ENCODE results near the gene SPDEF.

The SPDEF gene

GRCh38 chr6:34525431-34526175, 30.5 kb downstream of the SPDEF start:
- Histone ChIP-seq H2AFZ (ENCODE audit: insufficient read depth, low read length, poor library complexity) (no peak overlapping the region), H3K4me3 (ENCODE audit: low read depth, low read length) (no peak overlapping the region)
- no CpG with 5 or more reads among the region's 13 CpGs for WGBS (ENCODE audit: extremely low coverage, insufficient coverage, insufficient read length)

GRCh38 chr6:34524971-34525370, 31.2 kb downstream of the SPDEF start:
- H3K79me2 ChIP-seq (ENCODE audit: control insufficient read depth, insufficient read depth, low read length, poor library complexity) = no peaks in the 10 kb centered on the region
- no peak overlapping the region for H2AK5ac ChIP-seq (ENCODE audit: low read length)
- H3K4me1 ChIP-seq (ENCODE audit: control insufficient read depth in 1 of 2, insufficient read depth in 2 of 2, low read length in 2 of 2) = peaks cover 0 to 4% of the 10 kb centered on the region in 2 experiments
- H2AFZ ChIP-seq (ENCODE audit: insufficient read depth, low read length, poor library complexity) = no peak overlapping the region
- no peak for DNase-seq
- WGBS (ENCODE audit: extremely low coverage, insufficient coverage, insufficient read length) = no CpG with 5 or more reads among the region's 5 CpGs
- no peak overlapping the region for H3K18ac ChIP-seq (ENCODE audit: low read length)
- H3K27me3 ChIP-seq (ENCODE audit: insufficient read depth, low read length) = no peaks in the 10 kb centered on the region
- H3K27ac ChIP-seq (ENCODE audit: low read depth, low read length) = no peak overlapping the region
- H3K9ac ChIP-seq (ENCODE audit: low read length) = no peak overlapping the region
- no peak overlapping the region for H3K4ac ChIP-seq (ENCODE audit: low read depth, low read length)
- H3K23ac ChIP-seq (ENCODE audit: low read length) = no peak overlapping the region
- H3K36me3 ChIP-seq (ENCODE audit: control insufficient read depth in 1 of 2, insufficient read depth in 2 of 2, low read length in 2 of 2) = no peaks in the 10 kb centered on the region
- H3K14ac ChIP-seq (ENCODE audit: low read length) = no peak overlapping the region
- no peak overlapping the region for H4K8ac ChIP-seq (ENCODE audit: low read depth, low read length)
- H3K9me3 ChIP-seq (ENCODE audit: insufficient read depth, low read depth, low read length) = peaks cover 4% of the 10 kb centered on the region
- no peak overlapping the region for H2BK120ac ChIP-seq (ENCODE audit: insufficient read depth, low read length, poor library complexity)
- H3K79me1 ChIP-seq (ENCODE audit: low read length) = no peaks in the 10 kb centered on the region
- no peak overlapping the region for H2BK5ac ChIP-seq (ENCODE audit: low read depth, low read length, poor library complexity)
- H4K12ac ChIP-seq (ENCODE audit: low read depth, low read length) = no peak overlapping the region
- no peak overlapping the region for H2BK12ac ChIP-seq (ENCODE audit: low read length)
- H4K91ac ChIP-seq (ENCODE audit: low read depth, low read length) = no peak overlapping the region
- H3K4me3 ChIP-seq (ENCODE audit: low read depth, low read length) = no peak overlapping the region
- no peak overlapping the region for H3K4me2 ChIP-seq (ENCODE audit: low read length)

More at GRCh38 chr6:34525431-34526175, 30.5 kb downstream of the SPDEF start:
- Histone ChIP-seq H2AK5ac (ENCODE audit: low read length) (no peak overlapping the region), H3K36me3 (ENCODE audit: control insufficient read depth in 1 of 2, insufficient read depth in 2 of 2, low read length in 2 of 2) (no peaks in the 10 kb centered on the region), H2BK120ac (ENCODE audit: insufficient read depth, low read length, poor library complexity) (no peak overlapping the region), H3K14ac (ENCODE audit: low read length) (no peak overlapping the region), H3K9me3 (ENCODE audit: insufficient read depth, low read depth, low read length) (peaks cover 4% of the 10 kb centered on the region), H3K27ac (ENCODE audit: low read depth, low read length) (no peak overlapping the region), H4K12ac (ENCODE audit: low read depth, low read length) (no peak overlapping the region), H3K27me3 (ENCODE audit: insufficient read depth, low read length) (no peaks in the 10 kb centered on the region), H3K18ac (ENCODE audit: low read length) (no peak overlapping the region), H3K4ac (ENCODE audit: low read depth, low read length) (no peak overlapping the region), H3K79me1 (ENCODE audit: low read length) (no peaks in the 10 kb centered on the region), H3K79me2 (ENCODE audit: control insufficient read depth, insufficient read depth, low read length, poor library complexity) (no peaks in the 10 kb centered on the region), H3K4me1 (ENCODE audit: control insufficient read depth in 1 of 2, insufficient read depth in 2 of 2, low read length in 2 of 2) (peaks cover 0 to 4% of the 10 kb centered on the region in 2 experiments), H3K23ac (ENCODE audit: low read length) (no peak overlapping the region), H3K4me2 (ENCODE audit: low read length) (no peak overlapping the region), H4K8ac (ENCODE audit: low read depth, low read length) (no peak overlapping the region), H4K91ac (ENCODE audit: low read depth, low read length) (no peak overlapping the region), H2BK5ac (ENCODE audit: low read depth, low read length, poor library complexity) (no peak overlapping the region), H2BK12ac (ENCODE audit: low read length) (no peak overlapping the region), H3K9ac (ENCODE audit: low read length) (no peak overlapping the region)
- DNase-seq = no peak

- H3K36me3 ChIP-seq (ENCODE audit: control insufficient read depth in 1 of 2, insufficient read depth in 2 of 2, low read length in 2 of 2) = no peaks in the 10 kb centered on the region
- no peaks in the 10 kb centered on the region for H3K79me2 ChIP-seq (ENCODE audit: control insufficient read depth, insufficient read depth, low read length, poor library complexity)
- H2AK5ac ChIP-seq (ENCODE audit: low read length) = no peak overlapping the region
- no peak for DNase-seq
- no peak overlapping the region for H4K91ac ChIP-seq (ENCODE audit: low read depth, low read length)
- H2BK12ac ChIP-seq (ENCODE audit: low read length) = no peak overlapping the region
- no peak overlapping the region for H3K4ac ChIP-seq (ENCODE audit: low read depth, low read length)
- no peaks in the 10 kb centered on the region for H3K27me3 ChIP-seq (ENCODE audit: insufficient read depth, low read length)
- WGBS (ENCODE audit: extremely low coverage, insufficient coverage, insufficient read length) = no CpG with 5 or more reads among the region's 5 CpGs
- H3K4me3 ChIP-seq (ENCODE audit: low read depth, low read length) = no peak overlapping the region
- no peak overlapping the region for H4K12ac ChIP-seq (ENCODE audit: low read depth, low read length)
- no peak overlapping the region for H3K9ac ChIP-seq (ENCODE audit: low read length)
- no peak overlapping the region for H3K23ac ChIP-seq (ENCODE audit: low read length)
- no peak overlapping the region for H3K14ac ChIP-seq (ENCODE audit: low read length)
- no peak overlapping the region for H4K8ac ChIP-seq (ENCODE audit: low read depth, low read length)
- no peak overlapping the region for H2BK120ac ChIP-seq (ENCODE audit: insufficient read depth, low read length, poor library complexity)
- no peak overlapping the region for H3K27ac ChIP-seq (ENCODE audit: low read depth, low read length)
- no peaks in the 10 kb centered on the region for H3K79me1 ChIP-seq (ENCODE audit: low read length)
- H2AFZ ChIP-seq (ENCODE audit: insufficient read depth, low read length, poor library complexity) = no peak overlapping the region
- H3K4me2 ChIP-seq (ENCODE audit: low read length) = no peak overlapping the region
- H3K18ac ChIP-seq (ENCODE audit: low read length) = no peak overlapping the region
- H3K4me1 ChIP-seq (ENCODE audit: control insufficient read depth in 1 of 2, insufficient read depth in 2 of 2, low read length in 2 of 2) = peaks cover 0 to 4% of the 10 kb centered on the region in 2 experiments
- H2BK5ac ChIP-seq (ENCODE audit: low read depth, low read length, poor library complexity) = no peak overlapping the region
- peaks cover 4% of the 10 kb centered on the region for H3K9me3 ChIP-seq (ENCODE audit: insufficient read depth, low read depth, low read length)
Measured at GRCh38 chr6:34524499-34524898, 31.6 kb downstream of the SPDEF start.

DNA sequence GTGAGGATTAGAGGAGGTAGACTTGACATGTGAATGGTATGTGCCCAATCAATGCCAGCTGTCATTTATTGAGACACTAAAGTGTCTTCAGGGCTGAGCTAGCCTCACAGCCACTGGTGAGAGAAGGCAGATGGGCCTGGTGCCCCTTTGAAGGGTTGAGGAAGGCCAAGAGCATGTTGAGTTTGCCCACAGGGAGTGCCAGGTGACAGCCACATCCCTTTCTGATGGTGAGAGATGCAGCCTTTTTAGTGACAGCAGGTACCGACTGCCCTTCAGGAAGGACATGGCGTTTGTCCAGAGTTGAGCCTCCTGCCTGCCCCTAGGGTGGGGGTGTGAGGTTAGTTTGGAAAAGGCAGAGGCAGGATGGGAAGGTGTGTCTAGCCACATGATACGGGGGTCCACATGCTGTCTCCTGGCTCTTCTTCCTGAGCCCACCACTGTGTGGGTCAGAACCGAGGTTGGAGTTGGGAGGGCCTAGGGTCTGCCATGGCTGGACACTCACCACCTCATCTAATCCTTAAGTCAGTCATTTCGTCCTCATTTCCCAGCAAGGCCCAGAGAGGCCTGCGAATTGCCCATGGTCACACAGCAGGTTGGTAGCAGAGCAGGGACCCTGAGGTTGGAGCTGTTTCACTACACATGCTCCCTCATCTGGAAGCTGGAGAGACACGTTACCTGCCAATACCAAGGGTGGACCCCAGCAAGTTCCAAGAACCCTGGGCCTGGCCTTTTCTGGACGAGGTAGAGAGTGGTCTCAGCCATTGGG, 32.5 kb downstream of the SPDEF start:
- H2BK5ac ChIP-seq (ENCODE audit: low read depth, low read length, poor library complexity) = no peak overlapping the region
- H3K79me2 ChIP-seq (ENCODE audit: control insufficient read depth, insufficient read depth, low read length, poor library complexity) = no peaks in the 10 kb centered on the region
- no peak overlapping the region for H3K27ac ChIP-seq (ENCODE audit: low read depth, low read length)
- no peak overlapping the region for H2BK120ac ChIP-seq (ENCODE audit: insufficient read depth, low read length, poor library complexity)
- no peak overlapping the region for H3K23ac ChIP-seq (ENCODE audit: low read length)
- H3K27me3 ChIP-seq (ENCODE audit: insufficient read depth, low read length) = no peaks in the 10 kb centered on the region
- no peaks in the 10 kb centered on the region for H3K79me1 ChIP-seq (ENCODE audit: low read length)
- H4K12ac ChIP-seq (ENCODE audit: low read depth, low read length) = no peak overlapping the region
- H3K9ac ChIP-seq (ENCODE audit: low read length) = no peak overlapping the region
- H3K4me2 ChIP-seq (ENCODE audit: low read length) = no peak overlapping the region
- H4K91ac ChIP-seq (ENCODE audit: low read depth, low read length) = no peak overlapping the region
- peaks cover 2% of the 10 kb centered on the region for H3K9me3 ChIP-seq (ENCODE audit: insufficient read depth, low read depth, low read length)
- H3K4me3 ChIP-seq (ENCODE audit: low read depth, low read length) = no peak overlapping the region
- no peak overlapping the region for H2BK12ac ChIP-seq (ENCODE audit: low read length)
- WGBS (ENCODE audit: extremely low coverage, insufficient coverage, insufficient read length) = no CpG with 5 or more reads among the region's 8 CpGs
- DNase-seq = no peak
- peaks cover 0 to 4% of the 10 kb centered on the region in 2 experiments for H3K4me1 ChIP-seq (ENCODE audit: control insufficient read depth in 1 of 2, insufficient read depth in 2 of 2, low read length in 2 of 2)
- no peak overlapping the region for H2AFZ ChIP-seq (ENCODE audit: insufficient read depth, low read length, poor library complexity)
- no peak overlapping the region for H3K18ac ChIP-seq (ENCODE audit: low read length)
- H3K36me3 ChIP-seq (ENCODE audit: control insufficient read depth in 1 of 2, insufficient read depth in 2 of 2, low read length in 2 of 2) = no peaks in the 10 kb centered on the region
- no peak overlapping the region for H3K4ac ChIP-seq (ENCODE audit: low read depth, low read length)
- H3K14ac ChIP-seq (ENCODE audit: low read length) = no peak overlapping the region
- H4K8ac ChIP-seq (ENCODE audit: low read depth, low read length) = no peak overlapping the region
- H2AK5ac ChIP-seq (ENCODE audit: low read length) = no peak overlapping the region

Measured in trophoblast cell (in vitro differentiated cells and primary cell).